Measurements from ENCODE around the gene UBB.
A peak's percentile ranks its signal among the peaks of the same experiment; 100 is the strongest.

The UBB gene

DNA sequence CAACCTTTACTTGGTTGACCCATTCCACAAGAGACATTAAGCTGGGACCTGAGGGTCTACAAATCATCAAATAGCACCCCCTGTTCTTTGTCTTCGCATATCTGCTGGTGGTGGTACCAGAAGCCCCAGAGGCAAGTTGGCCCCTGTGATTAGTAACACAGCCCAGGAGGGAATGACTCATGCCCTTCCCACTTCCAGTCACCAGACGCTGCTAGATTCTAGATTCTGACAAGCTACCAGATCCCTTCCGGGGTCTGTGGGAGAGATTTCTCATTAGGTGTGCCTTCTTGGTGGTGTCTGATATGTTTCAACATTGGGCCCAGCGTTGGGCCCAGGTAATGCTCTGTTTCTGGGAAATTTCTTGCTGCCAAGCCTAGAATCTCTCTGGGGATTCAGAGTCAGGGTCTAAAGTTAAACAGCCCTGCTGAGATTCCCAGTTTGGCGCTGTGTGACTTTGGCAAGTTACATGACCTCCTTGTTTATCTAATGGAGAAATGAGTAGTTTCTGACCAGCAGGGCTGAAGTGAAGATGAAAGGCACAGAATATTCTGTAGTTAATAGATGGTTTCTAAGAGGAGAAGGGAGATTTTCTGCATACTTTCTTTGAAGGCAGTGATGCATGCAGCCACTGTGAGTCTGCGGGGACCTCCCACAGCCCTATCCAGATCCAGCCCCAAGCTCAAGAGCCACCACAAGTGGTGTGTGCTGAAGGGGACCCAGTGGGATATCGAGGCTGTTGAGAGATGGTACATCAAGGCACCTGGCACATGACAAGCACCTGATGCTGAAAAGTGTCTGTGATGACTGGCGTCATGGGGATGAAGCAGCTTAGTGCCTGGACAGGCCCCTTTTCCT, 38.4 kb downstream of the UBB start:
- H3K4me3 ChIP-seq (replicated peaks; ENCODE audit: low read depth, low read length) = no peak overlapping the region
- TF ChIP-seq, protein P1, sequence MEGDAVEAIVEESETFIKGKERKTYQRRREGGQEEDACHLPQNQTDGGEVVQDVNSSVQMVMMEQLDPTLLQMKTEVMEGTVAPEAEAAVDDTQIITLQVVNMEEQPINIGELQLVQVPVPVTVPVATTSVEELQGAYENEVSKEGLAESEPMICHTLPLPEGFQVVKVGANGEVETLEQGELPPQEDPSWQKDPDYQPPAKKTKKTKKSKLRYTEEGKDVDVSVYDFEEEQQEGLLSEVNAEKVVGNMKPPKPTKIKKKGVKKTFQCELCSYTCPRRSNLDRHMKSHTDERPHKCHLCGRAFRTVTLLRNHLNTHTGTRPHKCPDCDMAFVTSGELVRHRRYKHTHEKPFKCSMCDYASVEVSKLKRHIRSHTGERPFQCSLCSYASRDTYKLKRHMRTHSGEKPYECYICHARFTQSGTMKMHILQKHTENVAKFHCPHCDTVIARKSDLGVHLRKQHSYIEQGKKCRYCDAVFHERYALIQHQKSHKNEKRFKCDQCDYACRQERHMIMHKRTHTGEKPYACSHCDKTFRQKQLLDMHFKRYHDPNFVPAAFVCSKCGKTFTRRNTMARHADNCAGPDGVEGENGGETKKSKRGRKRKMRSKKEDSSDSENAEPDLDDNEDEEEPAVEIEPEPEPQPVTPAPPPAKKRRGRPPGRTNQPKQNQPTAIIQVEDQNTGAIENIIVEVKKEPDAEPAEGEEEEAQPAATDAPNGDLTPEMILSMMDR (IDR thresholded peaks at IDR 0.05; ENCODE audit: low read length, missing control alignments) = no peak
- DNase-seq (ENCODE audit: low read depth) = peak; percentile 77

DNA sequence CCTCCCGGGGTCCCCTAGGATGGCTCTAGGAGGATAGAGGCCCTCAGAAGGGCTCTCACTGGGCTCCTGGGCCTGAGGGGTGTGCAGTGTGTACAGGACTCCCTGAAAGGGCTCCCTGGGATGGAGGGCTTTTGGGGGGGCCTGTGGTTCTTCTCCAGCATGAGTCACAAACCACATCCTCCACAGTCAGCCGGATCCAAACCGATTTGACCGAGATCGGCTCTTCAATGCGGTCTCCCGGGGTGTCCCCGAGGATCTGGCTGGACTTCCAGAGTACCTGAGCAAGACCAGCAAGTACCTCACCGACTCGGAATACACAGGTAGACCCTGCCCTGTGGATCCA, 39.0 kb downstream of the UBB start:
- H3K4me3 ChIP-seq (replicated peaks; ENCODE audit: low read depth, low read length) = no peak overlapping the region
- TF ChIP-seq, protein P1 (IDR thresholded peaks at IDR 0.05; ENCODE audit: low read length, missing control alignments) = no peak
- peak; percentile 42 for DNase-seq (ENCODE audit: low read depth)

DNA sequence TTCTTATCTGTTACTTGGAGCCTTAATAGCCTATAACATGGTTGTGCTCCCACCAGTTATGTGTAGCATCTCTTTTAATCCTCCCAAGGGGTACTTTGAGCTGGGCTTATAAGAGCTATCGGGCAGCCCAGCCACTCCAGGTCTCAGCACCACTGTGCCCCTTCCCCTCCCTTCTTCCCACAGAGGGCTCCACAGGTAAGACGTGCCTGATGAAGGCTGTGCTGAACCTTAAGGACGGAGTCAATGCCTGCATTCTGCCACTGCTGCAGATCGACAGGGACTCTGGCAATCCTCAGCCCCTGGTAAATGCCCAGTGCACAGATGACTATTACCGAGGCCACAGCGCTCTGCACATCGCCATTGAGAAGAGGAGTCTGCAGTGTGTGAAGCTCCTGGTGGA, 41.5 kb downstream of the UBB start:
- no peak overlapping the region for H3K4me3 ChIP-seq (replicated peaks; ENCODE audit: low read depth, low read length)
- TF ChIP-seq, protein P1 (IDR thresholded peaks at IDR 0.05; ENCODE audit: low read length, missing control alignments) = no peak
- DNase-seq (ENCODE audit: low read depth) = no peak

DNA sequence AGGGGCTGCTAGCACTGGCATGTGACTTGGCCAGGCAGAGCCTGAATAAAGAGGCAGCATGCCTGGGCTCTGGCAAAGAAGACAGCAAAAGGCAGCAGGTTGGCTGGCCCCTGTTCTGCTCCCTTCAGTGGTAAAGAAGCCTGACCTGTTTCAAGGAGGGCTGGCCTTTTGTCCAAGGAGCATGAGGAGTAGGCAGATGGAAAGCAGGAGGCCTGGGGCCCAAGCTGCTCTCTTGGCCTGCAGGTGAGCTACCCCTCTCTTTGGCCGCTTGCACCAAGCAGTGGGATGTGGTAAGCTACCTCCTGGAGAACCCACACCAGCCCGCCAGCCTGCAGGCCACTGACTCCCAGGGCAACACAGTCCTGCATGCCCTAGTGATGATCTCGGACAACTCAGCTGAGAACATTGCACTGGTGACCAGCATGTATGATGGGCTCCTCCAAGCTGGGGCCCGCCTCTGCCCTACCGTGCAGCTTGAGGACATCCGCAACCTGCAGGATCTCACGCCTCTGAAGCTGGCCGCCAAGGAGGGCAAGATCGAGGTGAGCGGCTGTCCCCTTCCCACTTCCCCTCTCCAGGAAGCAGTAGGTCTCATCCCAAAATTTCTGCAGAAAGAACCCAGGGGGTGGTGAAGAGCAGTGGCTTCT, 42.5 kb downstream of the UBB start:
- no peak overlapping the region for H3K4me3 ChIP-seq (replicated peaks; ENCODE audit: low read depth, low read length)
- TF ChIP-seq, protein P1 (IDR thresholded peaks at IDR 0.05; ENCODE audit: low read length, missing control alignments) = no peak
- no peak for DNase-seq (ENCODE audit: low read depth)

DNA sequence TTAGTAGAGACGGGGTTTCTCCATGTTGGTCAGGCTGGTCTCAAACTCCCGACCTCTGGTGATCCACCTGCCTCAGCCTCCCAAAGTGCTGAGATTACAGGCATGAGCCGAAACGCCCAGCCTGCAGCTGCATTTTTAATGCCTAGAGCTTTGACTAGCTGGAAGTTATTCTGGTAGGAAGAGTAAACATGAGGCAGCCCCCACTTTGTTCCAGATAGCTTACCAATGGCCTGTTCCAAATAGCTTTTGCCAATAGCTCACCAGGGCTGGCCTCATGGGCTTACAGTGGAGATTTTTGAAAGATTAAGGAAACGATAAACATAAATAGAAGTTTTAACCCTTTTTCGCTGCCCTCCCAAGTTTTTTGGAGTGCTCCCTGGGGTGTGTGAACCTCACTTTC, 44.3 kb downstream of the UBB start:
- no peak overlapping the region for H3K4me3 ChIP-seq (replicated peaks; ENCODE audit: low read depth, low read length)
- TF ChIP-seq, protein P1 (IDR thresholded peaks at IDR 0.05; ENCODE audit: low read length, missing control alignments) = no peak
- DNase-seq (ENCODE audit: low read depth) = no peak

DNA sequence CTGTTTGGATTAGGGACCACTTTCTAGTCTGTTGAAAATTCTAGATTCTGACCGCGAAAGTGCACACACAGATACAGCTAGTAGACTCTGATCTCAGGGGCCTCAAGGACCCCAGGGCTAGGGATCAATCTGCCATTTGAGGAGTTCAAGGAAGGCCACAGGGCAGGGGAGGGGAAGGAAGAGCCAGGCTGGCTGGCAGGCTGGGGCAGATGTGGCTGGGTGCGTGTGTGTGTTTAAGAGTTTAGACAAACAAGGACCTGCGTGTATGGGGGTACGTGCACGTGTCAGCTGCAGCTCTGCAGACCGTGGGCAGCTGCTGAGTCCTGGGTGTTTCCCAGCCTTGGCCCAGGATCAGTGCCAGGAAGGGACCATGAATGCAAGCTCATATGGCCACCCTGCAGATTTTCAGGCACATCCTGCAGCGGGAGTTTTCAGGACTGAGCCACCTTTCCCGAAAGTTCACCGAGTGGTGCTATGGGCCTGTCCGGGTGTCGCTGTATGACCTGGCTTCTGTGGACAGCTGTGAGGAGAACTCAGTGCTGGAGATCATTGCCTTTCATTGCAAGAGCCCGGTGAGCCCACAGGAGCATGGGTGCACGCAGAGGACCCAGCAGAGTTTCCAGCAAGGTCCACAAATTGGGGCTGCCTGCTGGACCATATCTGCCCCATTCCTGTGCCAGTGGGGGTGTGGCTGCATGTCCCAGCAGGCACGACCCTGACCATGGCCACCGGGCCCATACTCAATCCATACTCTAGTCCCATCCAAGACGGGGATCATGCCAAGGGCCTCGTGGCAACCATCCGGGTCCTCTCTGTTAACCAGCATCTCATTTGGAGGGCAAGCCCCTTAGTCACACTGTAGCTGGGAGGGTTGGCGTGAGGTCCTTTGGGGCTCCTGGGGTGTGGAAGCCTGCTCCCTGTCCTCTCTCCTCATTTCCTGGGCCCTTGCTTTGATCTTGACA, 45.1 kb downstream of the UBB start:
- TF ChIP-seq, protein P1 (IDR thresholded peaks at IDR 0.05; ENCODE audit: low read length, missing control alignments) = no peak
- DNase-seq (ENCODE audit: low read depth) = no peak

More for the DNA sequence above, 45.1 kb downstream of the UBB start:
- no peak overlapping the region for H3K4me3 ChIP-seq (replicated peaks; ENCODE audit: low read depth, low read length)
